ENCODE measurements around the gene EFCAB14. TPM values are rescaled to one million over a fixed set of nuclear protein-coding genes. Genes with fewer than 3 reads are reported as not detected.

Gene EFCAB14
- total and polyA plus RNA-seq, 2 of the 4 experiments (the other 2 are of a cell fraction): 28.6 to 43.0 TPM

- Histone ChIP-seq H4K8ac (ENCODE audit: low read depth in 2 of 2, low read length in 2 of 2) (no peak overlapping the region), H3K23ac (ENCODE audit: low read depth, low read length) (no peak overlapping the region), H3K4me1 (ENCODE audit: control insufficient read depth, insufficient read depth, low read length) (0 out of 2 replicates have a peak, but pooled peaks cover 3% of the 10 kb centered on the region), H3K27me3 (ENCODE audit: control insufficient read depth, insufficient read depth, low read length) (no peaks in the 10 kb centered on the region), H3K27ac (ENCODE audit: insufficient read depth, low read length) (no peak overlapping the region), H3K14ac (replicated peaks; ENCODE audit: low read depth, low read length) (no peak overlapping the region), H3K79me1 (ENCODE audit: low read depth in 1 of 2, low read length in 2 of 2) (peaks cover 3 to 7% of the 10 kb centered on the region in 2 experiments; a peak in 3 of 4 replicates), H3K18ac (ENCODE audit: low read depth, low read length) (no peak overlapping the region), H3K4ac (ENCODE audit: low read depth, low read length) (no peak overlapping the region), H2BK20ac (ENCODE audit: low read depth, low read length) (no peak overlapping the region), H2AK9ac (replicated peaks; ENCODE audit: low read depth, low read length, poor library complexity) (no peak overlapping the region), H2BK15ac (ENCODE audit: low read depth, low read length) (no peak overlapping the region), H2AK5ac (ENCODE audit: low read depth, low read length) (no peak overlapping the region), H3K9ac (ENCODE audit: low read depth, low read length) (no peak overlapping the region), H3K4me3 (ENCODE audit: insufficient read depth, low read depth, low read length) (no peak overlapping the region), H4K91ac (ENCODE audit: insufficient read depth, low read depth, low read length) (no peak overlapping the region), H3K9me3 (ENCODE audit: control insufficient read depth, insufficient read depth, low read length) (no peaks in the 10 kb centered on the region), H3K9me1 (ENCODE audit: insufficient read depth, low read length) (peaks cover 4% of the 10 kb centered on the region; the same call in 1 of the 2 replicates), H3K36me3 (ENCODE audit: control insufficient read depth, insufficient read depth, low read length) (peaks cover 49% of the 10 kb centered on the region), H3K4me2 (ENCODE audit: low read depth, low read length) (no peak overlapping the region; the same call in 1 of the 2 replicates), H4K5ac (ENCODE audit: low read depth, low read length) (no peak overlapping the region), H2AFZ (replicated peaks; ENCODE audit: low read length, poor library complexity) (no peak overlapping the region), H2BK5ac (ENCODE audit: low read depth, low read length, poor library complexity, severe bottlenecking) (no peak overlapping the region), H2BK120ac (ENCODE audit: low read depth, low read length) (no peak overlapping the region), H4K20me1 (ENCODE audit: insufficient read depth, low read length) (no peaks in the 10 kb centered on the region), H3K56ac (ENCODE audit: extremely low read depth, insufficient read depth, low read length) (no peak overlapping the region)
- ChIA-PET POLR2A (ENCODE audit: unreplicated experiment) (no interaction called here), CTCF (interaction anchor here (1.3 kb wide), 1 partner anchor 9 kb away, joined by 3 read pairs; no protein-coding TSS in a partner anchor)
- in situ Hi-C loops (cut with MboI; ENCODE audit: low sequenced_read_pairs) (no loop called here), intact Hi-C loops (cut with micrococcal nuclease) (no loop called here), dilution Hi-C loops (cut with HindIII; ENCODE audit: low sequenced_read_pairs, unreplicated experiment) (no loop called here)
- ATAC-seq (ENCODE audit: low read depth) (no peak), DNase-seq (peak; percentile 40)
- BruUV-seq (replicated peaks): no TSS peak
- TF ChIP-seq RAD21 (IDR thresholded peaks at IDR 0.05; ENCODE audit: low read length): no peak
- TF ChIP-seq NFE2L2 (IDR thresholded peaks at IDR 0.05; ENCODE audit: low read depth, low read length): no peak
- no peak for TF ChIP-seq FOS (IDR thresholded peaks at IDR 0.05; ENCODE audit: low read depth, low read length)
- no peak for TF ChIP-seq CHD1 (IDR thresholded peaks at IDR 0.05; ENCODE audit: low read depth, low read length)
- no peak for TF ChIP-seq MAZ (IDR thresholded peaks at IDR 0.05; ENCODE audit: borderline replicate concordance, low read depth, low read length)
- TF ChIP-seq SMC3 (IDR thresholded peaks at IDR 0.05; ENCODE audit: low read depth, low read length): no peak
- no peak for TF ChIP-seq USF2 (IDR thresholded peaks at IDR 0.05; ENCODE audit: low read depth, low read length)
- TF ChIP-seq CEBPB (IDR thresholded peaks at IDR 0.05; ENCODE audit: low read depth, low read length): no peak
- TF ChIP-seq, protein P1, sequence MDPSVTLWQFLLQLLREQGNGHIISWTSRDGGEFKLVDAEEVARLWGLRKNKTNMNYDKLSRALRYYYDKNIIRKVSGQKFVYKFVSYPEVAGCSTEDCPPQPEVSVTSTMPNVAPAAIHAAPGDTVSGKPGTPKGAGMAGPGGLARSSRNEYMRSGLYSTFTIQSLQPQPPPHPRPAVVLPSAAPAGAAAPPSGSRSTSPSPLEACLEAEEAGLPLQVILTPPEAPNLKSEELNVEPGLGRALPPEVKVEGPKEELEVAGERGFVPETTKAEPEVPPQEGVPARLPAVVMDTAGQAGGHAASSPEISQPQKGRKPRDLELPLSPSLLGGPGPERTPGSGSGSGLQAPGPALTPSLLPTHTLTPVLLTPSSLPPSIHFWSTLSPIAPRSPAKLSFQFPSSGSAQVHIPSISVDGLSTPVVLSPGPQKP (IDR thresholded peaks at IDR 0.05; ENCODE audit: borderline replicate concordance, low read depth, low read length): no peak
- no CpG with 5 or more reads among the region's 2 CpGs for WGBS, 2 experiments (ENCODE audit: extremely low coverage in 2 of 2, insufficient read length in 1 of 2)
These were observed 31.7 kb downstream of the EFCAB14 start for GRCh38 chr1:46687093-46687659.

Measured in IMR-90 (cell line).